Upper lobe of left lung (tissue), 6 donors: ENCODE measurements around the gene TNPO1. TPM values are rescaled to one million over a fixed set of nuclear protein-coding genes. Genes with fewer than 3 reads are reported as not detected.

Experiments
- ATAC-seq, 2 donors: fragments of 200-7000 bp; cut with Tn5 transposase; one replicate each; pipeline ENCODE4 v1.9.1; 2022; ENCODE audit warnings: mild to moderate bottlenecking in 2 of 2, moderate library complexity in 2 of 2; ENCODE audit not compliant: low FRiP score in 2 of 2
- DNase-seq, 2 donors: peaks; one replicate each; pipeline ENCODE4 v3.0.0-alpha.2; 2019 to 2020
- H3K27ac ChIP-seq, 4 donors: fragments of 200-600 bp; sonication (generic); one replicate each; pipeline ENCODE4 v1.5.1; 2016 to 2019
- H3K27me3 ChIP-seq, 4 donors: fragments of 200-600 bp; sonication (generic); one replicate each; pipeline ENCODE4 v1.5.1; 2017 to 2019
- H3K36me3 ChIP-seq, 4 donors: fragments of 200-600 bp; sonication (generic); one replicate each; pipeline ENCODE4 v1.5.1; 2016 to 2019
- H3K4me1 ChIP-seq, 4 donors: fragments of 200-600 bp; sonication (generic); one replicate each; pipeline ENCODE4 v1.5.1; 2018 to 2019
- H3K4me3 ChIP-seq, 4 donors: fragments of 200-600 bp; sonication (generic); one replicate each; pipeline ENCODE4 v1.5.1; 2017 to 2019; ENCODE audit warnings: mild to moderate bottlenecking in 2 of 4, moderate library complexity in 1 of 4
- H3K9me3 ChIP-seq, 4 donors: fragments of 200-600 bp; sonication (generic); one replicate each; pipeline ENCODE4 v1.5.1; 2018 to 2019
- CTCF ChIP-seq, 6 experiments: fragments of 450-650 bp in 4 of 6; fragments of 200-600 bp in 2 of 6; sonication (generic) in 2 of 6; IDR thresholded peaks; one replicate each; pipeline ENCODE4 v1.5.1; 2016 to 2019; ENCODE audit warnings: antibody characterized with exemption in 6 of 6
- EP300 ChIP-seq, 4 donors: sonication (generic); formaldehyde crosslinking; IDR thresholded peaks; one replicate each; pipeline ENCODE4 v1.5.1; 2017; ENCODE audit warnings: antibody characterized with exemption in 4 of 4, control low read depth in 2 of 4
- POLR2A ChIP-seq, 4 donors: fragments of 450-650 bp; IDR thresholded peaks; one replicate each; pipeline ENCODE4 v1.5.1; 2016 to 2017; ENCODE audit warnings: antibody characterized with exemption in 4 of 4, mild to moderate bottlenecking in 2 of 4
- POLR2AphosphoS5 ChIP-seq, 2 donors: sonication (generic); formaldehyde crosslinking; IDR thresholded peaks; one replicate each; pipeline ENCODE4 v1.5.1; 2017; ENCODE audit warnings: antibody characterized with exemption in 2 of 2
- WGBS, 2 donors: methylation state at CpG; one replicate each; pipeline ENCODE4 v1.1.5; 2017 to 2018; 5-methylcytosine and 5-hydroxymethylcytosine counted together
- total RNA-seq, 6 donors: library from RNA; depleted of rRNA in 4 of 6; stranded (reverse); fragments of >200 nt in 4 of 6; gene quantifications; one replicate each; pipeline versions ENCODE4 v1.1.0 to v1.2.1, GENCODE V29; 2016 to 2021
- donor health status: DM: no; HTN: no; CAD: no; lungs with moderate emphysema.
- donor health status: DM: no; HTN: yes; CAD: no; lungs with severe emphysema.

TNPO1 gene
- total RNA-seq, 6 donors from 2014 or later, result 39.5 to 150 (median 70.9) TPM

GRCh38 chr5:72779520-72779919 lies 36.9 kb upstream of the TNPO1 start:
- no peak for DNase-seq
- H3K4me1 ChIP-seq, result no peaks in the 10 kb centered on the region
- ATAC-seq, result no peak
- H3K9me3 ChIP-seq, result peaks cover 0 to 15% (median 11%) of the 10 kb centered on the region in 4 donors
- no peaks in the 10 kb centered on the region for H3K36me3 ChIP-seq
- H3K27me3 ChIP-seq, result no peaks in the 10 kb centered on the region
- WGBS, 2 donors, result 69 to 95% methylated on average over 2 of the region's 2 CpGs
- no peak overlapping the region for H3K27ac ChIP-seq
- TF ChIP-seq EP300 (IDR thresholded peaks at IDR 0.05) (no peak), CTCF (IDR thresholded peaks at IDR 0.05) (no peak)
- H3K4me3 ChIP-seq, result no peak overlapping the region

DNA sequence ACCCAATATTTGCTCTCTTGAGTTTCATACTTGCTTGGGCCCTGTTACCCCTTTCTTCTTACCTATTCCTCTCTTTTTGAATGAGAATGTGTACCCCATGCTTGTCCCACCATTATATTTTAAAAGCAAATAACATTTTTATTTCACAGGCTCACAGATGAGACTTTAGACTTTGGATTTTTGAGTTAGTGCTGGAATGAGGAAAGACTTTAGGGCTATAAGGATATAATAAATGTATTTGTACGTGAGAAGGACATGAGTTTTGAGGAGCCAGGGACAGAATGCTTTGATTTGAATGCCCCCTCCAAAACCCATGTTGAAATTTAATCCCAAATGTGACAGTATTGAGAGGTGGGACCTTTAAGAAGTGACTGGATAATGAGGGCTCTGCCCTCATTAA lies 33.1 kb upstream of the TNPO1 start:
- Histone ChIP-seq H3K4me1 (no peaks in the 10 kb centered on the region), H3K27me3 (no peaks in the 10 kb centered on the region), H3K27ac (no peak overlapping the region), H3K4me3 (no peak overlapping the region), H3K36me3 (no peaks in the 10 kb centered on the region), H3K9me3 (peaks cover 0 to 15% (median 8%) of the 10 kb centered on the region in 4 donors)
- 87 to 93% methylated on average over 1 of the region's 1 CpG for WGBS, 2 donors
- ATAC-seq (no peak), DNase-seq (no peak)
- TF ChIP-seq POLR2AphosphoS5 (IDR thresholded peaks at IDR 0.05) (no peak), CTCF (IDR thresholded peaks at IDR 0.05) (no peak), EP300 (IDR thresholded peaks at IDR 0.05) (no peak), POLR2A (IDR thresholded peaks at IDR 0.05) (no peak)

DNA sequence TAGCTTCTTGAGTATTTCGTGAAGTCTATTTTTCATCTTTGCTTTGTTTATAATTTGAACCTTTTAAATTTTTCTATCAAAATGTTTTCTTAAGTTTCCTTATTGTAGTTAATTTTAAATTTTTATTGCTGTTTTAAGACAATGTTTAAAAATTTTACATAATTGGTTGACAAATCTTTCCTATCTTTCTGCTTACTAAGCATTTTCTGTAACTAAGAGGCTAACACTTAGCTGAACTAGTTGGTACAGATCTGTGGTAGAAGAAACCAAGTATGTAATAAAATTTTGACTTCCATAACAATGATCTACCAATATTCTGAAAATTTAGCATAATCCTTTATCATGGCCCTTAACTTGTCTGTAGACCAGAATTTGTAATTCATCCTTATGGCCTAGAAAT lies 32.3 kb upstream of the TNPO1 start:
- Histone ChIP-seq H3K27ac (no peak overlapping the region), H3K4me1 (no peaks in the 10 kb centered on the region), H3K36me3 (no peaks in the 10 kb centered on the region), H3K27me3 (no peaks in the 10 kb centered on the region), H3K9me3 (peaks cover 0 to 14% (median 8%) of the 10 kb centered on the region in 4 donors), H3K4me3 (no peak overlapping the region)
- no peak for ATAC-seq
- TF ChIP-seq CTCF (IDR thresholded peaks at IDR 0.05) (no peak), POLR2AphosphoS5 (IDR thresholded peaks at IDR 0.05) (no peak), POLR2A (IDR thresholded peaks at IDR 0.05) (no peak), EP300 (IDR thresholded peaks at IDR 0.05) (no peak)
- WGBS, 2 donors, result 93 to 95% methylated on average over 1 of the region's 1 CpG
- DNase-seq, result no peak

DNA sequence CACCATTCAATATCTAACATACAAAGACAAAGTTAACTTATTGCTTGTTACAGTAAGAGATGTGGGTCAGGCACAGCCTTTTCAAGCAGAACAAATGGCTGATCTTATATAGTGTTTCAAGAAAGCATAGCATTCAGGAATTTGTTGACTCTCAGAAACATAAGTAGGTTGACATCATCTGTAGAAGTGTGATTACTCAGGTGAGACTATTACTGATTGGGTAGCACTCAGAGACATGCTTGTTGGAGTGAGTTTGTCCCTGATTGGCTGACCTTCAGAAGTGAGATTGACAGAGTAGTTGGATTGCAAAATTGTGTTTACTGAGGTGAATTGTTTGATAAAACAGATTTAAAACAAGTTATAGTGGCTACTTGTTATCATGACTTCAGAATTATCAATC lies 30.7 kb upstream of the TNPO1 start:
- Histone ChIP-seq H3K9me3 (no peaks in the 10 kb centered on the region), H3K27ac (no peak overlapping the region), H3K4me1 (no peaks in the 10 kb centered on the region), H3K36me3 (no peaks in the 10 kb centered on the region), H3K4me3 (no peak overlapping the region), H3K27me3 (no peaks in the 10 kb centered on the region)
- DNase-seq (no peak), ATAC-seq (peak in 1 of 2 donors; percentile 46)
- no peak for TF ChIP-seq CTCF (IDR thresholded peaks at IDR 0.05)
- no peak for TF ChIP-seq POLR2A (IDR thresholded peaks at IDR 0.05)

GRCh38 chr5:72786676-72787075 lies 29.8 kb upstream of the TNPO1 start:
- no peak for TF ChIP-seq POLR2AphosphoS5 (IDR thresholded peaks at IDR 0.05)
- no peak overlapping the region for H3K27ac ChIP-seq
- WGBS, 2 donors, result 88 to 89% methylated on average over 4 of the region's 4 CpGs

More at GRCh38 chr5:72786676-72787075, 29.8 kb upstream of the TNPO1 start:
- ATAC-seq (no peak), DNase-seq (no peak)
- no peaks in the 10 kb centered on the region for H3K4me1 ChIP-seq
- H3K9me3 ChIP-seq, result no peaks in the 10 kb centered on the region
- no peak overlapping the region for H3K4me3 ChIP-seq
- H3K36me3 ChIP-seq, result no peaks in the 10 kb centered on the region
- H3K27me3 ChIP-seq, result no peaks in the 10 kb centered on the region
